ENCODE results near the gene NACAD.

The NACAD gene

GRCh38 chr7:45073031-45073785 is 15.6 kb downstream of the NACAD start:
- no peak for TF ChIP-seq CTCF (IDR thresholded peaks at IDR 0.05; ENCODE audit: borderline replicate concordance, insufficient read depth, low read depth, low read length)
- no peak overlapping the region for H3K4me3 ChIP-seq (ENCODE audit: low read depth, low read length)

- TF ChIP-seq CTCF (IDR thresholded peaks at IDR 0.05; ENCODE audit: borderline replicate concordance, insufficient read depth, low read depth, low read length): no peak
- H3K4me3 ChIP-seq (ENCODE audit: low read depth, low read length): no peak overlapping the region
These were observed 16.4 kb downstream of the NACAD start for GRCh38 chr7:45072131-45073030.

- H3K4me3 ChIP-seq (ENCODE audit: low read depth, low read length): no peak overlapping the region
- no peak for TF ChIP-seq CTCF (IDR thresholded peaks at IDR 0.05; ENCODE audit: borderline replicate concordance, insufficient read depth, low read depth, low read length)
These were observed 17.2 kb downstream of the NACAD start for GRCh38 chr7:45071528-45071927.

- H3K4me3 ChIP-seq (ENCODE audit: low read depth, low read length): no peak overlapping the region
These were observed 18.5 kb downstream of the NACAD start for GRCh38 chr7:45070254-45070642.

GRCh38 chr7:45069444-45070253 is 19.1 kb downstream of the NACAD start:
- peak; percentile 18; the same call in 1 of the 2 replicates for TF ChIP-seq CTCF (IDR thresholded peaks at IDR 0.05; ENCODE audit: borderline replicate concordance, insufficient read depth, low read depth, low read length)
- no peak overlapping the region for H3K4me3 ChIP-seq (ENCODE audit: low read depth, low read length)

More at GRCh38 chr7:45070254-45070642, 18.5 kb downstream of the NACAD start:
- no peak for TF ChIP-seq CTCF (IDR thresholded peaks at IDR 0.05; ENCODE audit: borderline replicate concordance, insufficient read depth, low read depth, low read length)

GRCh38 chr7:45068236-45069023 is 20.3 kb downstream of the NACAD start:
- TF ChIP-seq CTCF (IDR thresholded peaks at IDR 0.05; ENCODE audit: borderline replicate concordance, insufficient read depth, low read depth, low read length): no peak
- H3K4me3 ChIP-seq (ENCODE audit: low read depth, low read length): no peak overlapping the region

Measured in GM12875 (cell line).